GM19397 (cell line): ENCODE results near the gene RDH12.
"Not testable (repeated sequence)": the region's sequence is repeated elsewhere in the genome, so short reads cannot be mapped to it uniquely, and the experiment has no call there.

Experiments used
- ATAC-seq: cut with Tn5 transposase; IDR thresholded peaks from one replicate; pipeline ENCODE4 v1.9.1; 2021; ENCODE audit warnings: mild to moderate bottlenecking, moderate library complexity; ENCODE audit not compliant: unreplicated experiment

The RDH12 gene

DNA sequence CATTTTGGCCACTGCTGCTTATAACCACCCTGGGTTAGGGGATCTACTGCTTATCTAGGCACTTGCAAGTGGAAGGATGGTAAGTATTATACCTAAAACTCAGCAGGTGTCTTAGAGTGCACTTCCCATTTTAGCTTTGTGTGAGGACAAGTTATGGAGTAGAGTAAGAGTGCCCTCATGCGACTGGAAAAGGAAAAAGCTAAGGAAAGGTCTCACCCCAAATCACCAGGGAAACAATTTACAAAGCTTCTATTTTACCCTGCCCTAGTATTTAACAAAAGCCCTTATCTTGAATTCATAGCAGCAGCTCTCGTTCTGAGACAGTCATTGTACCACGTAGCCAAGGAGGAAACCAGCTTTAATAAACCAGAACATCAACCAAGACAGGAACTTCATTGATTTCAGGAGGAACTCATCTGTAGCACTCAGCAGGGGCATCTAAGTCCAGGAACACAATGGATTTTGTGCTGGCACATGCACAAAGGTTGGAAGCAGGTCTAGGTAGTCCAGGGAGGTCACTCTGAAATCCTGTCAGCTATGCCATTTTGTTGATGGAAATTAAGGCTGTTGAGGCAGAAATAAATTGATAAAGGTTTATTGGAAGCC lies 2.9 kb downstream of the RDH12 start:
- no peak for ATAC-seq

DNA sequence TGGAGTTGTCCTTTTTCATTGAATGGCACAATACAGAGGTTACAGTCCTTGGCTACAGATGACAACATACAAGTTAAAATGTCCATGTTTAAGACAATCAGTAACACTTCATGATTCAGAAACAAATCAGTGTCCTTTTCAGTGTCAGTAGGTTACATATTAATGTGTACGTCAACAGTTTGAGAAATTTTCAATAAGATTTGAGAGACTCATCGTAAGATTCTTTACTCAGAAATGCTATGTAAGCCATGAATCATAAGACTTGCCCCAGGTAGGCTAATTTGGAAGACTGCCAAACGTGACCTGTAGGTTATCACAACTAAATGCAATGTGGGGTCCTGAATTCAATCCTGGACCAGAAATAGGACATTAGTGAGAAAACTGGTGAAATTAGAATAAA lies 3.5 kb downstream of the RDH12 start:
- no peak for ATAC-seq

DNA sequence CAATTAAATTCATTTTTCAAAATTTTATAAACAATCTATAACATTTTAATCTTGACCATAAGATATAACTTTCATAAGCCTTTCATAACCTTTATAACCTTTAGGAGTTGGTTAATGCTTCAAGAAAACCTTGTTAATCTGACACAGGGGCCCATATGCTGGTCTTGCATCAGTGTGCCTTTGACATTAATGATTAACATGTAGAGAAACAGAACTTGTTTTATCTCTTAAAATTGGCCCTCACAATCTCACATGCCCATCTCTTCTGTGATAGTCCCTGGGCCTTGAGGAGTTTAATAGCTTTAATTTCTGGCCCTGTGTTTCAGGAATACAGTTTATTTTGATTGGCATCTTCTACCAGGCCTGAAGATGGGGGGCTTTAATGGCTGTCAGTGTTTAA lies 7.7 kb downstream of the RDH12 start:
- not testable (repeated sequence) for ATAC-seq

DNA sequence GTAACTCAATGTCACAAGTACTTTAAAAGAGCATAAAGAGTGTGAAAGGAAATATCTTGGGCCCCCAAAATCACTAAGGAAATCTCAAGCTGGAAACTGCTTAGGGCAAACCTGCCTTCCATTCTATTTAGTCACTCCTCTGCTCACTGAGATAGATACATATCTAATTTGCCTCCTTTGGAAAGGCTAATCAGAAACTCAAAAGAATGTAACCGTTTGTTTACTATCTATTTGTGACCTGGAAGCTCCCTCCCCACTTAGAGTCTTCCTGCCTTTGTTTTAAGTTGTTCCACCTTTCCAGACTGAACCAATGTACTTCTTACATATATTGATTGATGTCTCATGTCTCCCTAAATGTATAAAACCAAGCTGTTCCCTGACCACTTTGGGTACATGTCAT lies 8.1 kb downstream of the RDH12 start:
- ATAC-seq, result not testable (repeated sequence)

DNA sequence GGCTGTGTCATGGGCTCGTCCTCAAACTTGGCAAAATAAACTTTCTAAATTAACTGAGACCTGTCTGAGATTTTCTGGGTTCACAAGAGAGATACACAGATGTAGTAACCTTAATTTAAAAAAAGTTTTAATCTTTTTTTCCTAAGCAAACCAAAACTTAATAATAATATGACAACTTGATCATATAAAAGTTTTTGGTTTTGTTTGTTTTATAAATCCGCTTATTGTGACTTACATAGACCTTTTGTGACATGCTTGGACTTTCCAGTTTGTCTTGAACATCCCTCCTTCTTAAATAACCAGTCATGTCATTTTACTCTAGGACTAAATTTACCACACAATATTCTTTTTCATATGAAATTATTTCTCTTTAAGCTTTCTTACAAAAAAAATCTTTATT lies 8.5 kb downstream of the RDH12 start:
- no peak for ATAC-seq

DNA sequence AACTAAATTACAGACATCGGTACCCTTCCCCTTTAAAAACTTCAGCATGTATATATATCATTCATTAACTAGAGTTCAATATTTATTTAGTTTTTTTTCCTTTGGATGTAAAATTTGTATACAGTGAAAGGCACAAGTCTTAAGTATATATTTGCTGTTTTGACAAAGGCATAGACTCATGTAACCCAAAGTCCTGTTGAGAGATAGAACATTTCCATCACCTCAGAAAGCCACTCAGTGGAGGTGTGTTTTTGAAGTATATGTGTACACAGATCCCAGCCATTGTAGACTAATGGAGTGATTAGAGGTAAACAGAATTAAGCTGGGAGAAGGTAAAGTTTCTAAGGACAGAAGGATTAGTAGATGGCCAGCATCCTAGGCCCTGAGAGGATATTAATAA lies 15.4 kb downstream of the RDH12 start:
- ATAC-seq, result no peak

DNA sequence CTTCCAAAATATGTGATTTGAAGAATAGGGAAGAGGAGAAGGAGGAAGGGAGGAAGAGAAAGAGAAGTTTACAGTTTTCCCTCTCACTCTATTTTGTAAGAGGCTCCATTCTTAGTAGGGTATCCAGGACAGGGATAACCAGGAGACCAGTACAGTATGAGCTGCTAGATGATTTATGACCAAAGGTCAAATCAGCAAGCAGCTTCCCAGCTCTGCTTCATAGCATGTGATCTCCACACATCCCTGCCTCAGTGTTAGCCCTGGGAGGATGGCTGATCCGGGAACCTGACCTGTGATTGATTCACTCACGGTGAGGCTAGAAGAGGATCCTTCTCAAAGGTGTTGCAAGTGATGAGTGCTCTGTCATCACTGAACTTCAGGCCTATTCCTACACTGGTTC lies 16.6 kb downstream of the RDH12 start:
- no peak for ATAC-seq

DNA sequence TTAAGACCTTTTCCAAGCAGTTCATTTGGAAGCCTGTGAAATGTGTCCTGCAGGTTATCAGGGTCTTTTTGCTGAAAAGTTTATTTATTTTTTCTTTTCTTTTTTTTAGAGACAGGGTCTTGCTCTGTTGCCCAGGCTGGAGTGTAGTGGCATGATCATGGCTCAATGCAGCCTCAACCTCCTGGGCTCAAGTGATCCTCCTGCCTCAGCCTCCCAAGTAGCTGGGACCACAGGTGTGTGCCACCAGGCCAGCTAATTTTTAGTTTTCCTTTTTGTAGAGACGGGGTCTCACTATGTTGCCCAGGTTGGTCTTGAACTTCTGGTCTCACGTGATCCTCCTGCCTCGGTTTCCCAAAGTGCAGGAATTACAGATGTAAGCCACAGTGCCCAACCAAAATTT lies 17.7 kb downstream of the RDH12 start:
- ATAC-seq, result not testable (repeated sequence)

DNA sequence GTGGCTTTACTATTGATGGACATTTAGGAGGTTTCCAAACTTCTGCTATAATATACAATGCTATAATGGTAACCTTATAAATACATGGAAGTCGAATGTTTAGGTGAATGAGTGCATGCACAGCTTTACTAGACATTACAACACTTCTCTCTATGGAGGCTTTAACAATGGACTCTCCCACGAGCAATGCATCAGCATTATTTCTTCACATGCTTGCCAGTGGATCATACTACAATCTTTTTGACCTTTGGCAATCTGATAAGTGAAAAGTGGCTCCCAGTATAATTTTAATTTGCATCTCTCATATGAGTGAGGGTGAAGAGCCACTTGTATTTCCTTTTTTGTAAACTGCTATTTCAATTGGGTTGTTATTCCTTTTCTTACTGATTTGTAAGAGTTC lies 18.2 kb downstream of the RDH12 start:
- no peak for ATAC-seq

DNA sequence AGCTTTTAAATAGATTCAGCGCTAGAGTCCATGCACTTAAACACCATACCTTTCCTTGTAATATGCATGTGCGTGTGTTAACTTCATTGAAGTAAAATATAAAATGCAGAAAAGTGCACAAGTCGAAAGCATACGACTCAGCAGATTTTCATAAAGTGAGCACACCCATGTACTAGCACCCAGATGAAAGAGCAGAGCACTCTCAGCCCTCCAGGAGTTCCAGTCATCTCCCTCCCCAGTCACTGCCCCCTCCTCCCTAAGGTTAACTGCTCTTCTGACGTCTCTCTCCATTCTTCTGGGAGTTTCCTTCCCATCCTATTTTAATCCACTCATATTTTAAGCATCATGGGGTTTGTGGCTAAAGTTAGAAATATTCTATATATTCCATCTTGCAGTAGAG lies 20.2 kb downstream of the RDH12 start:
- ATAC-seq, result no peak

DNA sequence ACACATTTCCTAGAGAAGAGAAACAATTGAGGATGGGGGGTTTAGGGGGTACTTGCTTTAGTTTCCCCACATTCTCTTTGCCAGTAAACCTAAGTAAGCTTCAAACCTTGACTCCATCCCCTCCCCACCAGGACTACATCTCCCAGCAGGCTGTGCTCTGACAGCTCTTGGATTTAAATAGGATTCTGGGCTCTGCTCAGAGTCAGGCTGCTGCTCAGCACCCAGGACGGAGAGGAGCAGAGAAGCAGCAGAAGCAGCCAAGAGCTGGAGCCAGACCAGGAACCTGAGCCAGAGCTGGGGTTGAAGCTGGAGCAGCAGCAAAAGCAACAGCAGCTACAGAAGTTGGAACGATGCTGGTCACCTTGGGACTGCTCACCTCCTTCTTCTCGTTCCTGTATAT lies 20.6 kb downstream of the RDH12 start:
- ATAC-seq, result no peak

DNA sequence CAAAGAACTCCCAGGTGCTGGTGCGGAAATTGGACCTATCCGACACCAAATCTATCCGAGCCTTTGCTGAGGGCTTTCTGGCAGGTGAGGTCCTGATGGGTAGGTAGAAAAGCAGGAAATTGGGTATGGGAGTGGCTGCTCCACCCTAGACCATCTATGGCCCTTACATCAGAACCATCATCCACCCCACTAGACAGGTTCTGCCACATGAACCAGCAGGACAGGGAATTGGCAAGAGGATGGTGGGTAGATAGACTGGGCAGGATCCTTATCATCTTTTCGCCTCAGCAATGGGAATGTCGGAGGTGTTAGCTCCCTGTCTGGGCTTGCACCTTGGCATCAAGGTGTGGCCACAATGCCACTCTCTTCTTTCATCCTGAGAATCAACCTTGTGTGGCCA lies 23.5 kb downstream of the RDH12 start:
- no peak for ATAC-seq

DNA sequence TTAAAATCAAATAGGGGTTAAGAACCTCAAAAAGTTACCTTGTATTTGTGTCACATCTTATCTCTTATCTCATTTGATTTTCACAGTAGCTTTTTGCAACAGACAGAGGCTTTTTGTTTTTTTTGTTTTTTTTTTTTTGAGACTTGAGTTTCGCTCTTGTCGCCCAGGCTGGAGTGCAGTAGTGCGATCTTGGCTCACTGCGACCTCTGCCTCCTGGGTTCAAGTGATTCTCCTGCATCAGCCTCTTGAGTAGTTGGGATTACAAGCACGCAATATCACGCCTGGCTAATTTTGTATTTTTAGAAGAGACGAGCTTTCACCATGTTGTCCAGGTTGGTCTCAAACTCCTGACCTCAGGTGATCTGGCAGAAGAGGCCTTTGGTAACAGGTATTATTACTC lies 25.7 kb downstream of the RDH12 start:
- ATAC-seq, result no peak

DNA sequence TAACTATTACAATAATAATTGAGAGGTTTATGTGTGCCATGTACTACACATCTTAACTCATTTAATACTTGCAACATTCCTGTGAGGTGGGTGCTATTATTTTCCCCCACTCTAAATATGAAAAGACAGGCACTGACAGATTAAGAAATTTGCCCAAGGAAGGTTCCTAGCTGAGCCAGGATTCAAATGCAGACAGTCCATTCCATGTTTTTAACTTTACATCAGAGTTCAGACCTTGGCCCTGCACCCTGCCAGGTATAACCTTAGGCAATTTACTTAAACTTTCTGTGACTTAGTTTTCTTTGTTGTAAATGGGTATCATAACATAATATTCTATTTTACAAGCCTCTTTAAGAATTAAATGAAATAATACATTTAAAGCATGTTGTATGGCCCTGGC lies 26.6 kb downstream of the RDH12 start:
- ATAC-seq, result no peak

DNA sequence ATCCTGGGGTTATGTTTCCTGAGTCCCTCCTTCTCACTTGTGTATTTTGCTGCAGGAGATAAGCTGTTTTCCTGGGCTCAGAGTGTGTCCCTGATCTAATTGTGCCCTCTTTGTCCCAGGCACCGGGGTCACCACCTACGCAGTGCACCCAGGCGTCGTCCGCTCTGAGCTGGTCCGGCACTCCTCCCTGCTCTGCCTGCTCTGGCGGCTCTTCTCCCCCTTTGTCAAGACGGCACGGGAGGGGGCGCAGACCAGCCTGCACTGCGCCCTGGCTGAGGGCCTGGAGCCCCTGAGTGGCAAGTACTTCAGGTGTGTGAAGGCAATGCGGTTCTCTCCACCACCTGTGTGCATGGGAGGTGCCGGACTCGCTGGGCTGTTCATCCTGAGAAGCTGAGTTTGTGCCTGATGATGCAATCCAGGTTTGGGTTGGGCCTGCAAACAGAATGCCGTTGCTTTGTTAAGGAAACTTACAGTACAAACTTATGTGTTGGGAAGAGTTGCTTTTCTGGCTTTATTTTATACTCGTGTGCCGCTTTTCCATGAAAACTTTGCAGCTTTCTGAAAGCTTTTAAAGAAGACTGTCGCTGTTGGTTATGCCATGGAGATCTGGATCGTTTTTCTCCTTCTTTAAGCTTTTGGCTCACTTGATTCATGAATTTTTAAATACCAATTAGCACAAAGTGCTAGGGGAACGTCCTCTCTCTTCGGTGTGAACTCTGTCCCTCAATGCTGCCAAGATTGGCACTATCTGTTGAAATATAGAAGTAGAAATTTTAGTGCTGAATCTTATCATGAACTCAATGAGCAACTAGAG lies 27.6 kb downstream of the RDH12 start:
- no peak for ATAC-seq

DNA sequence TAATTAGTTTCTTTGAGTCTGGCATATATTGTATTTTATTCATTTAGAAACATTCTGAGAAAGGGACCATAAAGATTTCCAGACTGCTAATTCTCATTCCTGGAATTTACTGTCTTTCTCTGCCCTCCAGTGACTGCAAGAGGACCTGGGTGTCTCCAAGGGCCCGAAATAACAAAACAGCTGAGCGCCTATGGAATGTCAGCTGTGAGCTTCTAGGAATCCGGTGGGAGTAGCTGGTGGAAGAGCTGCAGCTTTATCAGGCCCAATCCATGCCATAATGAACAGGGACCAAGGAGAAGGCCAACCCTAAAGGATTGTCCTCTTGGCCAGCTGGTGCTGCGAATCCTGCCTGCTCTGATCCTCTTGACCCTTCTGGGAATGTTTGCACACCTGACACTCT lies 31.9 kb downstream of the RDH12 start:
- no peak for ATAC-seq

DNA sequence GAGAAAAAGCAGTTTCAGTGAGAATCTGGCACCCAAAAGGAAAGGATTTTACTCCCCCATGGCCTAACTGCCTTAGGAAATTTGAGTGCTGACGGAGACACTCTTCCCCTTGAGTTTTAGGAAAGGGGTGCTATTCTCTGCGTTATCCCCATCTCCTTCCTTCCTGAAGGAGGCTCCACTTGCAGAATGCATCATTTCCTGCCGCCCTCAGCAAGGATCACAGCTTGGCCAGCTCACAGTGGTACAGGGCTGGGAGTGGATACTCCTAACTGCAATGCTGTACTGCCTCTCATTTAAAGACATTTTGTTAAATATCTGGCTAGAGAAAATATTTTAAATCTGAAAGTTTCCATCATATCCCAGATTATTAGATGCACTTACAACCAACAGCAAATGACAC lies 33.0 kb downstream of the RDH12 start:
- ATAC-seq, result no peak

DNA sequence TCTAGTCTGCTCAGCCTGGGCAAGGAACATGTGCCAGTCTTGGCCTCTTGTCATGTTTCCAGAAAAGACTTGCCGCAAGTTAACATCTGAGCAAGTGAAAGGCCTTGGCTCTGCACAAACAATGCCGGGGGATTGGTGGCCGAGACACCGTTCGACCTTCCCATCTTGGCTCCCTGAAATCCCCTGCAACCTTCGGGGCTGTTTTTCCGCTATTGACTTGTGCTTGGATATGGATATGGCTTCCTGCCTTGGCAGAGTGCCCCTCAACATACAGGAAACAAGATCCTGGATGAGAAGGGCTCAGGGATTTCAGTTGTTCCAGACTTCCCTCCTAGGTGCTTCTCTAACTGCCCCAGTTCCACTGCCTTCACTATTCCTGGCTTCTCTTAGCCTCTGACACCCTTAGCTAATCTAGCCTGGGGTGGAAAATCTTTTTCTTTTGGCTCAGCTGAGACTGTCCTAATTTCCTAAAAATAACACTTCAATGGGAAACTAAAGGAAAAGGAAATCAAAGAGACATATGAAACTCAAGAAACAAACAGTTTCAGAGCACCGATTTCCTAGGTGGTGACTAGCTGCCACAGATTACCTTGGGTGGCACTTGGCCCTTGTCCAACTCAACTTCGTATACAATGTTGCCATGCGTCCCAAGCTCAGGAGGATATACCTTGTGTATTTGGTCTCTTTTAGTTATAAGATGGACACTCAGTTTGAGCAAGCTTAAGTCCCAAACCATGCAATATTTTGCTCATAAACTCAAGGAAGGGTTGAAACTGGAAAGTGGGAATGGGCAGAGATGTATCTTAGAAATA lies 33.9 kb downstream of the RDH12 start:
- no peak for ATAC-seq

DNA sequence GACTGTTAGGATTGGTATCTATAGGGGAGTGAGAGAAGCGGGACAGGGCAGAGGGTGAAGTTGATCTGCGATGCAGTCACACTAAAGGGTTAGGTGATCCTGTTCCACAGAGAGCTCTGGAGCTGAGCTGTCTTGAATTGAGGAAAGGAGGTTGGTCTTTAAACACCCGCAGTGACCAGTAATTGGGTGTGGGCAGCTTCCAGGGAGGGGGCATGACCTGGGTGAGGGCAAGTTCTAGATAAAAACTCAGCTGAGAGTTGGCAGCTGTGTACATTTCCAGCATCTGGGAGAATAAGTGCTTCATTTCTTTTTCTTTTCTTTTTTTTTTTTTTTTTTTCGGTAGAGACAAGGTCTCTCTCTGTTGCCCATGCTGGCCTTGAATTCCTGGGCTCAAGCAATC lies 35.1 kb downstream of the RDH12 start:
- ATAC-seq, result no peak

DNA sequence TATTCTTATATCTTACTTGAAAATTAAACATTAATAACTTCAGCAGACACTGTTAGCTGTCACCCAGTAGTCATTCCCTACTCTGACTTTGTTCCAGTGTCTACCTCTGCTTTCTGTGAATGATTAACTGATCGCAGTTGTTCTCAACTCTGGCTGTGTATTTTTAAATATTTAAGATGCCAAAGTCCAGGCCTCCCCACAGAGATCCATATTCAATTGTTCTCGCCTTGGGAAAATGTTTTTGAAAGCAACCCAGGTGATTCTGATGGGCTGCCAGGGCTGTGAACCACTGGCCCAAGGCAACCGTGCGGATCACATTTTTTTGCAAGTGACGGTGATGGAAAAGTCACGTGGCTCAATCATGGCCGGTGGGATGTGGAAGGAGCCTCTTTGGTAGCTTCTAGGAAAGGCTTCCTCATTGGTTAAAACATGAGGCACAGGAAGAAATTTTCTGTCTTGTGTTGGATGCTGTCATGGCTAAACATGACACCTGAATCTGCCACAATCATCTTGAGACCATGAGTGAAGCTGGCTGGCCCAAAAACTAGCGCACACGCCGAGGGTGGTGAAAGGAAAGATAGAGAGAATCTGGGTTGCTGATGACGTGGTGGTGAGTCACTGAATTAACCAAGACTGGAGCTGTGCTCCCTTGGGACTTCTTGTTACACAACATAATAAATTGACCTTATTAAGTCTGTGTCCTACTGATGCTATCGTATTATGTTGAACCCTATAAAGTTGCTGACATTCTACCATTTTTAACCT lies 37.2 kb downstream of the RDH12 start:
- no peak for ATAC-seq

DNA sequence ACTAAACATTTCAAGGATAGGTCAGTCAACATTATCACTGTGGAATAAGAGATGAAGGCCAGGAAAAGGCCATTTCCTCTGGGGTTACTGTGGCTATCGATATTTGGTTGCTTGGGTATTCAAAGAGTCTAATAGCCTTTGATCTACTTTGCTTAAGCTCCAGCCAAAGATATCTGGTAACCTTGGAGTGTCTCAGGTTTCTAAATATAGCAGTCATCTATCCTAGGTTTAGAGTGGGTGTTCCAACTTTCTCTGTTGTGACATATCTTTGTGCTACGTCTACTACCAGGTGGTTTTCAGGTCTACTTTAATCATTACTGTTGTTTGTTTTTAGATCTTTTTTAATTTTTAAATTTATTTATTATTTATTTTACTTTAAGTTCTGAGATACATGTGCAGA lies 42.4 kb downstream of the RDH12 start:
- no peak for ATAC-seq
